GM19463 (cell line): ENCODE measurements around the gene ZSCAN2.

Experiments
- ATAC-seq: cut with Tn5 transposase; IDR thresholded peaks from one replicate; pipeline ENCODE4 v1.9.1; 2021; ENCODE audit warnings: mild to moderate bottlenecking, moderate library complexity; ENCODE audit not compliant: unreplicated experiment

The ZSCAN2 gene

GRCh38 chr15:84668221-84668982, 67.6 kb downstream of the ZSCAN2 start:
- no peak for ATAC-seq

- no peak for ATAC-seq
Measured at GRCh38 chr15:84669726-84670125, 68.9 kb downstream of the ZSCAN2 start.

GRCh38 chr15:84671211-84671610, 70.4 kb downstream of the ZSCAN2 start:
- ATAC-seq: no peak
